Natural killer cell treated with Interleukin-12 subunit alpha and Interleukin-12 subunit beta and Interleukin-15 and Interleukin-18, amount 100 ng/mL, for 72 hours (primary cell): Measurements from ENCODE around the gene PKD1L1. TPM values are rescaled to one million over a fixed set of nuclear protein-coding genes. Genes with fewer than 3 reads are reported as not detected.
A peak's percentile ranks its signal among the peaks of the same experiment; 100 is the strongest.

ENCODE experiments used
- ATAC-seq, 2 donors: fragments of 150-1000 bp; cut with Tn5 transposase in 1 of 2; sonication (Bioruptor Pico), chemical (Tn5 transposase) in 1 of 2; 2 replicates each; pipeline ENCODE4 v1.10.0; 2021
- DNase-seq: peaks from one replicate; pipeline ENCODE4 v3.0.0; 2022; ENCODE audit warnings: low spot score
- H3K27ac Mint-ChIP-seq, 2 donors: 1 replicate in 1 of 2; 2 replicates in 1 of 2; pipeline ENCODE4 v1.8.0; 2022; ENCODE audit warnings: mixed read lengths in 2 of 2, mild to moderate bottlenecking in 1 of 2, moderate library complexity in 1 of 2
- H3K27me3 Mint-ChIP-seq, 2 donors: 1 replicate in 1 of 2; 2 replicates in 1 of 2; pipeline ENCODE4 v1.8.0; 2022; ENCODE audit warnings: mixed read lengths in 2 of 2
- H3K36me3 Mint-ChIP-seq: one replicate; pipeline ENCODE4 v1.8.0; 2022; ENCODE audit warnings: mixed read lengths
- H3K4me1 Mint-ChIP-seq, 2 donors: 1 replicate in 1 of 2; 2 replicates in 1 of 2; pipeline ENCODE4 v1.8.0; 2022; ENCODE audit warnings: low read depth in 2 of 2, mixed read lengths in 2 of 2, mild to moderate bottlenecking in 1 of 2
- H3K4me3 Mint-ChIP-seq: one replicate; pipeline ENCODE4 v1.8.0; 2022; ENCODE audit warnings: mixed read lengths
- H3K9me3 Mint-ChIP-seq: 2 replicates; pipeline ENCODE4 v1.8.0; 2022; ENCODE audit warnings: mixed read lengths
- total RNA-seq, 2 donors: library from RNA; stranded (reverse); gene quantifications; one replicate each; pipeline ENCODE4 v1.2.3, GENCODE V29; 2022

Gene PKD1L1
- total RNA-seq, 2 donors from 2014 or later = 0.28 to 0.31 TPM

- DNase-seq (no peak), ATAC-seq (no peak)
- H3K9me3 Mint-ChIP-seq = no peaks in the 10 kb centered on the region
- peaks cover 40% of the 10 kb centered on the region in 2 donors for H3K4me1 Mint-ChIP-seq
- H3K27me3 Mint-ChIP-seq = no peaks in the 10 kb centered on the region
- H3K27ac Mint-ChIP-seq = no peak overlapping the region
- peaks cover 56% of the 10 kb centered on the region for H3K36me3 Mint-ChIP-seq
- H3K4me3 Mint-ChIP-seq = no peak overlapping the region
These were observed 22.5 kb upstream of the PKD1L1 start for GRCh38 chr7:47970761-47971160.

DNA sequence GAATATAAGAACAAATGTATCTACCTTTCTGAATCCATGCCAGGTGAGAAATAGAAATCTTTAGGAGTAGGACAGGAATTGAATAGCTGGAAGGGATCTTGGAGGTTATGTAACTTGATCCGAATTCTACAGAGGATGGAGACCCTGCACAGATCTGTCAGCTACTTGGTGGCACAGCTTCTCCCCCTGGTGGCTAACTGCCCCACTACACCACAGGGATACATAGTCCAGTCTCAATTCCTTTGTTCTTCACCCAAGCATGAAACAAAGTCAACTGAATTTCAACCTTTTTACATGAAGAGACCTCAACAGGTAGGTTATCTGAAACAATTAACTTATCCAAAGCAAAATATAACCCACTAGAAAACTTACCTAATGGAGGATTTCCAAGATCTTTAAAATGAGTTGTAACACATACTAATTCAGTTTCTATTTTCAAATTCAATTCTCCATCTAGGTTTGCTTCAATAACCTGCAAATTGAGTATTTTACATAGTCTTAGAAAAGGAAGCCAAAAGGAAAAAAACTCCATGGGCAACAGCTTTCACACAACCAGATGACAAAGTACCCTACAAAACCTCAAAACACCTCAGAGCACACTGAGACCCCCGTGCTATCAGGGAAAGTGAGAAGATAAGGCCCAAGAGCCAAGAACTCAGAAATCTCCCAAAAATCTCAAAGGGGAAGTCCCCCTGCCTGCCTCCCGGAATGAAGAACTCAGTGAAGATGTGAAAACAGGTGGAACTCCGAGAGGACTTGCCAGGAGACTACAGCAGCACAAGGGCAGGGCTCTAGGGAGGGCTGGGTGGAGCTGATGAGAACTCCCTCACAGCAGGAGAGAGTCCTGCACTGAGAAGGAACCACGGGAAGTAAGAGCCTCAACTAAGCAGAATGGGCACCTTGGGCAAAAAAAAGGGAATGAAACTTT, 20.8 kb upstream of the PKD1L1 start:
- Mint-ChIP-seq H3K4me1 (peaks cover 38% of the 10 kb centered on the region in 2 donors), H3K27me3 (no peaks in the 10 kb centered on the region), H3K9me3 (no peaks in the 10 kb centered on the region), H3K27ac (peak overlapping the region in 1 of 2 donors; percentile 67), H3K36me3 (peaks cover 62% of the 10 kb centered on the region), H3K4me3 (no peak overlapping the region)
- peak in 1 of 2 donors; percentile 55 for ATAC-seq
- DNase-seq = no peak

DNA sequence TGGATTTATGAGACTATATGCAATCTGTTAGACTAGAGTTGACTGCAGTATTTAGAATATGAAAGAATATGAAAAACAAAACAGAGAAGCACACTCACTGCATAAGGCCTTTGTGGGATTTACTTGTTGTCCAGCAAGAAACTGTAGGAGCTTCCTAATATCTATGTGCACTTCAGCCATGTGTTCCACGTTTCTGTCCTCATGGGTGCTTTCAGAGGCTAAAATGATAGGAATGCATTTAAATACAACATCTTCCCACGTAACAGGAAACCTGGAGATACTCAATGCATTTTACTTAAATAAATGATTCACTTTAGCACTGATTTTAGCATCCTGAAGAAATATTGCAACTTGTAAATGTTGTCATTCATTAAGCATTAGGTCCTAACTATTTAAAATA, 19.4 kb upstream of the PKD1L1 start:
- DNase-seq (no peak), ATAC-seq (no peak)
- H3K36me3 Mint-ChIP-seq = peaks cover 50% of the 10 kb centered on the region
- H3K4me3 Mint-ChIP-seq = no peak overlapping the region
- H3K9me3 Mint-ChIP-seq = no peaks in the 10 kb centered on the region
- H3K27ac Mint-ChIP-seq = no peak overlapping the region
- peaks cover 31 to 32% of the 10 kb centered on the region in 2 donors for H3K4me1 Mint-ChIP-seq
- H3K27me3 Mint-ChIP-seq = no peaks in the 10 kb centered on the region

- H3K4me1 Mint-ChIP-seq = peaks cover 29 to 32% of the 10 kb centered on the region in 2 donors
- ATAC-seq (no peak), DNase-seq (no peak)
- no peak overlapping the region for H3K27ac Mint-ChIP-seq
- no peaks in the 10 kb centered on the region for H3K27me3 Mint-ChIP-seq
- no peak overlapping the region for H3K4me3 Mint-ChIP-seq
- peaks cover 45% of the 10 kb centered on the region for H3K36me3 Mint-ChIP-seq
- H3K9me3 Mint-ChIP-seq = no peaks in the 10 kb centered on the region
These were observed 18.9 kb upstream of the PKD1L1 start for GRCh38 chr7:47967123-47967522.

DNA sequence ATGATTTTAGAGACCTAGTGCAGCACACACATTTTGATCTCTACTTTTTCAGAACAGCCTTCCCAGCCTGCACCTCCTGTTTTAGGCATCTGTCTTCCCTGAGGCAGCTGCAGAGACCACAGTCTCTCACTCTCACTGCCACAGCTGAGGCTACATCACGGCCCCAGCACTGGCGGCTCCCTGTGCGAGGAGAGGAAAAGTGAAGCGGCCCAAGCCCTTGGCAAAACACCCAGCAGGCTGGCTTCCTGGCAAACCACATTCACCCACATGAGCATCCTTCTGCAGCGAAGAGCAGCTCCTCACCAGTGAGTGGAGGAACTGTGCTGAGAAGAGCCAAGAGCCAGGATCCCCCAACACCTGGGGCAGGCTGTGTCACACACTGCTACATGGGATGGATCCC, 17.2 kb upstream of the PKD1L1 start:
- no peak overlapping the region for H3K4me3 Mint-ChIP-seq
- DNase-seq (no peak), ATAC-seq (no peak)
- no peaks in the 10 kb centered on the region for H3K27me3 Mint-ChIP-seq
- H3K36me3 Mint-ChIP-seq = peaks cover 50% of the 10 kb centered on the region
- H3K27ac Mint-ChIP-seq = no peak overlapping the region
- H3K9me3 Mint-ChIP-seq = no peaks in the 10 kb centered on the region
- peaks cover 21 to 25% of the 10 kb centered on the region in 2 donors for H3K4me1 Mint-ChIP-seq

DNA sequence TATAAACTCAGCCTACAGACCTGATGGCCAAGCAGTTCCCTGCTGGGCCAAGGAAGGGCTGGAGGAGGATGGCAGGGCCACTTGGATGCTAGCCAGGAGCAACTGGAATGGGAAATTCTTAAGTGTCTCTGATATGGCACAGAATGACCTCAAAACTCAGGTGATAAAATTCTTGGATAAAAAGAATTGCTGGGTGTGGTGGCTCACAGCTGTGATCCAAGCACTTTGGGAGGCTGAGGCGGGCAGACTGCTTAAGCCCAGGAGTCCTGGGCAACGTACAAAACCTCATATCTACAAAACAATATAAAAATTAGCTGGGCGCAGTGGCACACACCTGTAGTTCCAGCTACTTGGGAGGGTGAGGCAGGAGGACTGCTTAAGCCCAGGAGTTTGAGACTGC, 14.0 kb upstream of the PKD1L1 start:
- Mint-ChIP-seq H3K27ac (no peak overlapping the region), H3K9me3 (no peaks in the 10 kb centered on the region), H3K27me3 (no peaks in the 10 kb centered on the region), H3K4me1 (peaks cover 10 to 15% of the 10 kb centered on the region in 2 donors), H3K4me3 (no peak overlapping the region), H3K36me3 (peaks cover 45% of the 10 kb centered on the region)
- no peak for ATAC-seq
- DNase-seq = no peak

DNA sequence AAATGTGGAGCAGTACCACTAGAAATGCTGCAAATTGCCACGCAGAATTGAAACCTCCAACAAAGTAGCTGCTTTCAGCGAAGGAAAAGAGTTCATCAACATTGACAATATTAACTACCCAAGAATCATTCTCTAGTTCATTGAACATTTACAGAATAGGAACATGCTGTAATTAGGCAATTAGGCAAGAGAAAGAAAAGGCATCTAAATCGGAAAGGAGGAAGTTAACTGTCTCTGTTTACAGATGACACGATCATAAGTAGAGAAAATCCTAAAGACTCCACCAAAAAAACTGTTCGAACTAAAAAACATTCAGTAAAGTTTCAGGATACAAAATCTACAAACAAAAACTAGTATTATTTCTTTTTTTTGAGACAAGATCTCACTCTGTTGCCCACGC, 8.9 kb upstream of the PKD1L1 start:
- no peak for DNase-seq
- Mint-ChIP-seq H3K27me3 (no peaks in the 10 kb centered on the region), H3K9me3 (no peaks in the 10 kb centered on the region), H3K27ac (no peak overlapping the region), H3K36me3 (peaks cover 23% of the 10 kb centered on the region), H3K4me3 (no peak overlapping the region), H3K4me1 (peaks cover 4 to 5% of the 10 kb centered on the region in 2 donors)
- no peak for ATAC-seq

- DNase-seq = no peak
- no peaks in the 10 kb centered on the region for H3K27me3 Mint-ChIP-seq
- H3K27ac Mint-ChIP-seq = no peak overlapping the region
- peaks cover 19% of the 10 kb centered on the region for H3K36me3 Mint-ChIP-seq
- no peak overlapping the region for H3K4me3 Mint-ChIP-seq
- ATAC-seq = no peak
- H3K9me3 Mint-ChIP-seq = no peaks in the 10 kb centered on the region
- H3K4me1 Mint-ChIP-seq = peaks cover 4 to 5% of the 10 kb centered on the region in 2 donors
These were observed 8.0 kb upstream of the PKD1L1 start for GRCh38 chr7:47956220-47956619.

- Mint-ChIP-seq H3K4me1 (peaks cover 4 to 5% of the 10 kb centered on the region in 2 donors), H3K36me3 (peaks cover 13% of the 10 kb centered on the region), H3K27ac (no peak overlapping the region), H3K4me3 (no peak overlapping the region), H3K27me3 (no peaks in the 10 kb centered on the region), H3K9me3 (no peaks in the 10 kb centered on the region)
- DNase-seq = no peak
- peak in 1 of 2 donors; percentile 33 for ATAC-seq
These were observed 6.1 kb upstream of the PKD1L1 start for GRCh38 chr7:47954231-47954911.

DNA sequence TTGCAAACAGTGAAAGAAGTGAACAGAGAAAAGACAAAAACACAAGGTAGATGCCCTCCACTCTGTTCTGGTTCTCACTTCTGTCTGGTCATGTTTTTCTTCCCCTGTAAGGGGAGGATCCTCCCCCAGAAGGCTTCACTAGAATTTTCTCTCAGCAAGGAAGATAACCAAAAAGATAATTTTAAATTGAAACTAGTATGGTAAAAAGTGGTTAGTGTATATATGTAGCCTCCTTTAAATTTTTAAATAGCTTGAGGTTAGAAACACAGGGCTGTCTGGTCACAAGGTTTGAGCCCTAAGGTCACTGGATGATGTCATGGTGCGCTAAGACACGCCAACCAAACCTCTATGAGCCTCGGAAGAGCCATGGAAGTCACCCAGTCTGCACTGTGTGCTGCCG, 5.6 kb upstream of the PKD1L1 start:
- no peaks in the 10 kb centered on the region for H3K27me3 Mint-ChIP-seq
- ATAC-seq (no peak), DNase-seq (no peak)
- H3K27ac Mint-ChIP-seq = no peak overlapping the region
- H3K9me3 Mint-ChIP-seq = no peaks in the 10 kb centered on the region
- H3K36me3 Mint-ChIP-seq = peaks cover 13% of the 10 kb centered on the region
- peaks cover 4 to 5% of the 10 kb centered on the region in 2 donors for H3K4me1 Mint-ChIP-seq
- no peak overlapping the region for H3K4me3 Mint-ChIP-seq

GRCh38 chr7:47952224-47952623, 4.0 kb upstream of the PKD1L1 start:
- DNase-seq (no peak), ATAC-seq (peak in 1 of 2 donors; percentile 13)
- Mint-ChIP-seq H3K36me3 (peaks cover 6% of the 10 kb centered on the region), H3K4me3 (no peak overlapping the region), H3K27me3 (no peaks in the 10 kb centered on the region), H3K27ac (no peak overlapping the region), H3K4me1 (no peaks in the 10 kb centered on the region), H3K9me3 (no peaks in the 10 kb centered on the region)

DNA sequence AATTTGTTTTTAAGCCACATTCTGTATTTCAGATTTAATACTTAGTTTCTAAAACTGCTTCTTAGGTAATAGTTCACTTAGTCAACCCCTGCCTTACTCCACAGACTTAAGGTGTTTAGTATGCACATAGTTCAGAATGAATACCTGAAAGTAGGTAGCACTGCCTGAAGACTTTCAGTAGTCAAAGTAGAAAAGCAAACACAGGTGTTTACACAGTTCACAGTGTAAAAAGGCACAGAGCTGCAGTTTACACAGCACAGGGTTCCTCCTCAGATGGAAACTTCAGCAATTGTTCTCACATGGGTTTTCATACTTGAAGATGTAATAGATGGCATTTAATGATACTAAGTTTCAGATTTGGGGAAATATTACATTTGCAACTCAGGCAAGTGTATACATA, 3.1 kb upstream of the PKD1L1 start:
- ATAC-seq = no peak
- no peaks in the 10 kb centered on the region for H3K9me3 Mint-ChIP-seq
- H3K27me3 Mint-ChIP-seq = no peaks in the 10 kb centered on the region
- H3K27ac Mint-ChIP-seq = no peak overlapping the region
- no peaks in the 10 kb centered on the region for H3K4me1 Mint-ChIP-seq
- no peak for DNase-seq
- H3K36me3 Mint-ChIP-seq = peaks cover 6% of the 10 kb centered on the region
- H3K4me3 Mint-ChIP-seq = no peak overlapping the region

DNA sequence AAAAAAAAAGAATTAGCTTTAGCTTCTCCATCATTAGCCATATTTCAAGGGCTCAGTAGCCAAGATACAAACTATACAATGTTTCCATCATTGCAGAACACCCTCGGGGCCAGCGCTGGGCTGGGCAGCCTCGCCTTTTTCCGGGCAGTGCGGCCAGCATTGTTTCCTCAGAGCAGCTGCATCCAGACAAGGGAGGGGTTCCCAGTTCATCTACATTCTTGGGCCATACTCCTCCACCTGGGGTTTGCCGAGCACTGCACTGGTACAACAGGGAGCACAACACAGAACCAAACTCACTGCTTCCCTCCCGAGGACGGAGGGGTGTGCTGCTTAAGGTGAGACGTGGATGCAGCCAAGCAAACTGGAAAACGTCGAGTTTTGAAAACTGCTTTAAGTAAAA, 2.4 kb upstream of the PKD1L1 start:
- ATAC-seq (no peak), DNase-seq (no peak)
- Mint-ChIP-seq H3K36me3 (peaks cover 6% of the 10 kb centered on the region), H3K9me3 (no peaks in the 10 kb centered on the region), H3K4me1 (no peaks in the 10 kb centered on the region), H3K4me3 (no peak overlapping the region), H3K27ac (no peak overlapping the region), H3K27me3 (no peaks in the 10 kb centered on the region)

- no peak overlapping the region for H3K4me3 Mint-ChIP-seq
- H3K4me1 Mint-ChIP-seq = no peaks in the 10 kb centered on the region
- H3K9me3 Mint-ChIP-seq = no peaks in the 10 kb centered on the region
- no peak overlapping the region for H3K27ac Mint-ChIP-seq
- peaks cover 3% of the 10 kb centered on the region for H3K36me3 Mint-ChIP-seq
- no peaks in the 10 kb centered on the region for H3K27me3 Mint-ChIP-seq
- DNase-seq = no peak
- ATAC-seq = no peak
These were observed 1.4 kb upstream of the PKD1L1 start for GRCh38 chr7:47949703-47950102.
